SW 1271 (cell line): ENCODE measurements around the gene ZNF532.

ENCODE experiments used
- DNase-seq, 2 experiments: peaks; one replicate each; lab custom pipeline; 2025; lab: John Stamatoyannopoulos, UW

ZNF532 gene

GRCh38 chr18:58941426-58942099 is 76.9 kb downstream of the ZNF532 start:
- no peak for DNase-seq

GRCh38 chr18:58943896-58944295 is 79.2 kb downstream of the ZNF532 start:
- DNase-seq: no peak

GRCh38 chr18:58947136-58947732 is 82.6 kb downstream of the ZNF532 start:
- no peak for DNase-seq

- DNase-seq: no peak
These were observed 84.4 kb downstream of the ZNF532 start for GRCh38 chr18:58949031-58949430.

GRCh38 chr18:58951986-58952702 is 87.5 kb downstream of the ZNF532 start:
- no peak for DNase-seq

- no peak for DNase-seq
These were observed 88.2 kb downstream of the ZNF532 start for GRCh38 chr18:58952858-58953257.

- DNase-seq: no peak
These were observed 89.0 kb downstream of the ZNF532 start for GRCh38 chr18:58953627-58954026.

GRCh38 chr18:58955001-58955400 is 90.3 kb downstream of the ZNF532 start:
- DNase-seq: no peak

GRCh38 chr18:58955738-58956137 is 91.1 kb downstream of the ZNF532 start:
- no peak for DNase-seq

- DNase-seq: no peak
These were observed 94.0 kb downstream of the ZNF532 start for GRCh38 chr18:58958628-58959027.

- no peak for DNase-seq
These were observed 95.8 kb downstream of the ZNF532 start for GRCh38 chr18:58960508-58960907.

- no peak for DNase-seq
These were observed 96.5 kb downstream of the ZNF532 start for GRCh38 chr18:58960946-58961722.

- DNase-seq: no peak
These were observed 97.7 kb downstream of the ZNF532 start for GRCh38 chr18:58962336-58962735.

GRCh38 chr18:58965291-58966004 is 100.8 kb downstream of the ZNF532 start:
- no peak for DNase-seq

GRCh38 chr18:58966005-58966677 is 101.5 kb downstream of the ZNF532 start:
- no peak for DNase-seq

GRCh38 chr18:58966704-58967103 is 102.0 kb downstream of the ZNF532 start:
- DNase-seq: no peak

GRCh38 chr18:58967751-58968254 is 103.1 kb downstream of the ZNF532 start:
- no peak for DNase-seq

- DNase-seq: no peak
These were observed 106.5 kb downstream of the ZNF532 start for GRCh38 chr18:58970943-58971790.

- no peak for DNase-seq
These were observed 110.6 kb downstream of the ZNF532 start for GRCh38 chr18:58975296-58975695.

- no peak for DNase-seq
These were observed 111.1 kb downstream of the ZNF532 start for GRCh38 chr18:58975781-58976180.
